Right ventricle myocardium inferior (tissue), 1 donor: Measurements from ENCODE around the gene PCDH7. TPM values are rescaled to one million over a fixed set of nuclear protein-coding genes. Genes with fewer than 3 reads are reported as not detected.
A peak's percentile ranks its signal among the peaks of the same experiment; 100 is the strongest.

Experiments
- ATAC-seq: fragments of 200-7000 bp; cut with Tn5 transposase; one replicate; pipeline ENCODE4 v1.9.1; 2020; ENCODE audit warnings: mild to moderate bottlenecking, moderate library complexity
- DNase-seq: peaks from one replicate; pipeline ENCODE4 v3.0.0; 2021; ENCODE audit errors: missing footprints
- intact Hi-C: fragments of 100-400 bp; cut with DNase I; formaldehyde crosslinking; loops from one replicate; pipeline ENCODE4 v1.11.0; 2022
- total RNA-seq: library from RNA; stranded (reverse); fragmentation: NEBNext Ultra II Directional; extraction: Animal tissue kit (Norgen Biotek cat#: 25700); gene quantifications from one replicate; pipeline ENCODE4 v1.2.1, GENCODE V29; 2021
- donor health status: DM: no; HTN: yes; CAD: no; lungs with severe emphysema.

Gene PCDH7
- total RNA-seq, 1 donor from 2014 or later: 21.7 TPM

GRCh38 chr4:30722359-30723200, 2.4 kb downstream of the PCDH7 start:
- no peak for DNase-seq
- no peak for ATAC-seq
- intact Hi-C loops: loop anchor here (10.0 kb wide), 2 partner anchors 222 to 372 kb away; no protein-coding TSS in a partner anchor

- intact Hi-C loops: loop anchor here (10.0 kb wide), 2 partner anchors 221 to 371 kb away; no protein-coding TSS in a partner anchor
- ATAC-seq (no peak), DNase-seq (no peak)
Observed at GRCh38 chr4:30723201-30723955, 3.2 kb downstream of the PCDH7 start.

GRCh38 chr4:30724247-30724646, 4.1 kb downstream of the PCDH7 start:
- intact Hi-C loops: loop anchor here (10.0 kb wide), 2 partner anchors 221 to 371 kb away; no protein-coding TSS in a partner anchor
- no peak for ATAC-seq

GRCh38 chr4:30725562-30725961, 5.4 kb downstream of the PCDH7 start:
- no peak for DNase-seq
- no peak for ATAC-seq
- intact Hi-C loops: loop anchor here (10.0 kb wide), 2 partner anchors 219 to 369 kb away; no protein-coding TSS in a partner anchor

More at GRCh38 chr4:30724247-30724646, 4.1 kb downstream of the PCDH7 start:
- DNase-seq: no peak

- ATAC-seq (no peak), DNase-seq (no peak)
- intact Hi-C loops: loop anchor here (10.0 kb wide), 2 partner anchors 219 to 369 kb away; no protein-coding TSS in a partner anchor
Observed at GRCh38 chr4:30726090-30726675, 6.0 kb downstream of the PCDH7 start.

GRCh38 chr4:30727409-30727808, 7.2 kb downstream of the PCDH7 start:
- intact Hi-C loops: loop anchor here (10.0 kb wide), 2 partner anchors 217 to 367 kb away; no protein-coding TSS in a partner anchor
- DNase-seq (no peak), ATAC-seq (no peak)

- intact Hi-C loops: loop anchor here (10.0 kb wide), 2 partner anchors 216 to 366 kb away; no protein-coding TSS in a partner anchor
- no peak for DNase-seq
- no peak for ATAC-seq
Observed at GRCh38 chr4:30728311-30728710, 8.1 kb downstream of the PCDH7 start.

- intact Hi-C loops: no loop called here
- no peak for ATAC-seq
- no peak for DNase-seq
Observed at GRCh38 chr4:30743897-30744296, 23.7 kb downstream of the PCDH7 start.

- ATAC-seq: no peak
- no peak for DNase-seq
- intact Hi-C loops: no loop called here
Observed at GRCh38 chr4:30744386-30744785, 24.2 kb downstream of the PCDH7 start.

- intact Hi-C loops: no loop called here
- peak; percentile 52 for ATAC-seq
- no peak for DNase-seq
Observed at GRCh38 chr4:30744957-30745640, 24.9 kb downstream of the PCDH7 start.

- intact Hi-C loops: no loop called here
- ATAC-seq: no peak
- DNase-seq: no peak
Observed at GRCh38 chr4:30746735-30747134, 26.6 kb downstream of the PCDH7 start.

- DNase-seq (no peak), ATAC-seq (no peak)
- intact Hi-C loops: no loop called here
Observed at GRCh38 chr4:30753316-30753715, 33.1 kb downstream of the PCDH7 start.

- intact Hi-C loops: no loop called here
- DNase-seq (no peak), ATAC-seq (no peak)
Observed at GRCh38 chr4:30754021-30754420, 33.9 kb downstream of the PCDH7 start.

GRCh38 chr4:30755346-30755745, 35.2 kb downstream of the PCDH7 start:
- intact Hi-C loops: no loop called here
- ATAC-seq (no peak), DNase-seq (no peak)

- intact Hi-C loops: no loop called here
- DNase-seq: no peak
- no peak for ATAC-seq
Observed at GRCh38 chr4:30756553-30756952, 36.4 kb downstream of the PCDH7 start.

- ATAC-seq (no peak), DNase-seq (no peak)
- intact Hi-C loops: no loop called here
Observed at GRCh38 chr4:30757357-30757756, 37.2 kb downstream of the PCDH7 start.

- ATAC-seq (no peak), DNase-seq (no peak)
- intact Hi-C loops: no loop called here
Observed at GRCh38 chr4:30760551-30760950, 40.4 kb downstream of the PCDH7 start.

- DNase-seq (no peak), ATAC-seq (no peak)
- intact Hi-C loops: no loop called here
Observed at GRCh38 chr4:30763321-30763727, 43.2 kb downstream of the PCDH7 start.

- DNase-seq (no peak), ATAC-seq (no peak)
Observed at GRCh38 chr4:30765022-30765421, 44.9 kb downstream of the PCDH7 start.

More at GRCh38 chr4:30765022-30765421, 44.9 kb downstream of the PCDH7 start:
- intact Hi-C loops: no loop called here
